ENCODE data around the gene PHYHD1.

The PHYHD1 gene

GRCh38 chr9:128933731-128934130 lies 12.9 kb downstream of the PHYHD1 start:
- H3K4me3 ChIP-seq (ENCODE audit: control insufficient read depth, low read depth, low read length), result no peak overlapping the region
- no peak for DNase-seq (ENCODE audit: low read depth)
- no peak for TF ChIP-seq CTCF (conservative IDR thresholded peaks at IDR 0.05; ENCODE audit: control insufficient read depth, insufficient read depth, low read depth, low read length)

DNA sequence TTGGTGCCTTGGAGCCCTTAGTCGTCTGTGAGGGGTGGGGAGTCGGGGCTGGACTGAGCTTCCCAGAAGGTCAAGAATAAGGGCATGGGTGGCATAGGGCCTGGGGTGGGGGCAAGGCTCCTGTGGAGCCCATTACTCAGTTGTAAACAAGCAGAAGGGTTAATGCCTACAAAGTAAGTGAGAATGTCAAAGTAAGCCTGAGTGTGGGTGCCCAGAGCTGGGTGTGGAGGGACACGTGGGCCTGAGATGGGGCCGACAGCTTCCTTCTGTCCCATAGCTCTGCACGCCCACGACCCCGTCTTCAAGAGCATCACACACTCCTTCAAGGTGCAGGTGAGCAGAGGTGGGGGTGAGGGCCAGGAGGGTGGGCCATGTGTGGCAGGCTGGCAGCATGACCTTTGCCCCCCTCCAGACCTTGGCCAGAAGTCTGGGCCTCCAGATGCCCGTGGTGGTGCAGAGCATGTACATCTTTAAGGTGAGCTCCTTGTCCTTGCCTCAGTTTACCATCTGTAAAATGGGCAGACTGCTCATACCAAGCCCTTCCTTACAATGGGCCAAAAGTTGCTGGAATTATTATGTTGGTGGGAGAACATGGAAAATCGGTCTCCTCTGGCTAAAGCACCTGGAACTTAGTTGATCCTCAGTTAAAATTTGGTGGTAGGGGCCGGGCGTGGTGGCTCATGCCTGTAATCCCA lies 15.5 kb downstream of the PHYHD1 start:
- no peak for DNase-seq (ENCODE audit: low read depth)
- no peak overlapping the region for H3K4me3 ChIP-seq (ENCODE audit: control insufficient read depth, low read depth, low read length)
- no peak for TF ChIP-seq CTCF (conservative IDR thresholded peaks at IDR 0.05; ENCODE audit: control insufficient read depth, insufficient read depth, low read depth, low read length)

GRCh38 chr9:128937310-128938165 lies 16.8 kb downstream of the PHYHD1 start:
- no peak overlapping the region for H3K4me3 ChIP-seq (ENCODE audit: control insufficient read depth, low read depth, low read length)
- no peak for DNase-seq (ENCODE audit: low read depth)
- TF ChIP-seq CTCF (conservative IDR thresholded peaks at IDR 0.05; ENCODE audit: control insufficient read depth, insufficient read depth, low read depth, low read length), result no peak

GRCh38 chr9:128940271-128940921 lies 19.6 kb downstream of the PHYHD1 start:
- H3K4me3 ChIP-seq (ENCODE audit: control insufficient read depth, low read depth, low read length), result no peak overlapping the region
- TF ChIP-seq CTCF (conservative IDR thresholded peaks at IDR 0.05; ENCODE audit: control insufficient read depth, insufficient read depth, low read depth, low read length), result no peak
- DNase-seq (ENCODE audit: low read depth), result no peak

- DNase-seq (ENCODE audit: low read depth), result no peak
- no peak for TF ChIP-seq CTCF (conservative IDR thresholded peaks at IDR 0.05; ENCODE audit: control insufficient read depth, insufficient read depth, low read depth, low read length)
- no peak overlapping the region for H3K4me3 ChIP-seq (ENCODE audit: control insufficient read depth, low read depth, low read length)
Measured at GRCh38 chr9:128940946-128941755, 20.4 kb downstream of the PHYHD1 start.

Measured in fibroblast of mammary gland (primary cell).